Activated CD4-positive, CD25-positive, alpha-beta regulatory T cell treated with anti-CD3 and anti-CD28 coated beads, Interleukin-2, amount 50 U/mL, for 72 hours (primary cell): Measurements from ENCODE around the gene CKLF.
"Not testable (repeated sequence)": the region's sequence is repeated elsewhere in the genome, so short reads cannot be mapped to it uniquely, and the experiment has no call there.

ENCODE experiments used
- DNase-seq: peaks from one replicate; pipeline ENCODE4 v3.0.0; 2021

CKLF gene

GRCh38 chr16:66572356-66572755, 20.0 kb downstream of the CKLF start:
- DNase-seq = no peak

DNA sequence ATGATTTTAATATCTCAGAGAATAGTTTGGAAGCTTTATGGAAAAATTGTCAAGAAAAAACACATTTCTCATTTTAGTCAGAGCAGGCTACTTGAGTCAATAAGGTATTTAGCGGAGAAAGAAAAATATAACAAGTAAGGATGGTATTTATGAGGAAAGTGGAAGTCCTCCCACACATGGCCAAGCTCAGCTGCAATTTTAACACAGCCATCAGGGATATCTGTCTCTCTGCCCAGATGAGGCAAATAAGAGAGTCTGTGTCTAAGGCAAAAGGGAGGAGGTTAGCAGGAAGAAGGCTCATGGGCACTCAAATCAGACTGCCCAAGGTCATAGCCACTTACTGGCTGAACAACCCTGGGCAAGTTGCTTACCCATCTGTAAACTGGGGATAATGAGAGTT, 21.7 kb downstream of the CKLF start:
- no peak for DNase-seq

DNA sequence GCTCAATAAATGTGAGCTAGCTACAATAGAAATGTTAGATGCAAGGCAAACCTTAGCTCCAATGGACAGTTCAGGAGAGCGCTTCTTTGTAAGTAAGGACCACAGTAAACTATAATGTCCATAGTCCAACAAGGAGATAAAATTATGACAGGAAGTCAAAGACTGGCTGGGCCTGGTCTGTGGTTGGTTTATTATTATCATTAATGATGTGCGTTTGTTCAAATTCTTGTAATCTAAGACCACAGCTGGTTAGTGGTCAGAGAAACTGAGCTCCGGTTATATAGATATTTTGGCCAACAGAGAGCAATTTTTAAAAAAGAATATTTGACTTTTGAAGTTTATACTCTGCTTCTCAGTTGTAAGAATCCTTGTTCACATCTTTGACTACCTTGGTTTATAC, 22.2 kb downstream of the CKLF start:
- DNase-seq = no peak

GRCh38 chr16:66575060-66575459, 22.7 kb downstream of the CKLF start:
- no peak for DNase-seq

- DNase-seq = no peak
Observed at GRCh38 chr16:66576296-66576695, 23.9 kb downstream of the CKLF start.

DNA sequence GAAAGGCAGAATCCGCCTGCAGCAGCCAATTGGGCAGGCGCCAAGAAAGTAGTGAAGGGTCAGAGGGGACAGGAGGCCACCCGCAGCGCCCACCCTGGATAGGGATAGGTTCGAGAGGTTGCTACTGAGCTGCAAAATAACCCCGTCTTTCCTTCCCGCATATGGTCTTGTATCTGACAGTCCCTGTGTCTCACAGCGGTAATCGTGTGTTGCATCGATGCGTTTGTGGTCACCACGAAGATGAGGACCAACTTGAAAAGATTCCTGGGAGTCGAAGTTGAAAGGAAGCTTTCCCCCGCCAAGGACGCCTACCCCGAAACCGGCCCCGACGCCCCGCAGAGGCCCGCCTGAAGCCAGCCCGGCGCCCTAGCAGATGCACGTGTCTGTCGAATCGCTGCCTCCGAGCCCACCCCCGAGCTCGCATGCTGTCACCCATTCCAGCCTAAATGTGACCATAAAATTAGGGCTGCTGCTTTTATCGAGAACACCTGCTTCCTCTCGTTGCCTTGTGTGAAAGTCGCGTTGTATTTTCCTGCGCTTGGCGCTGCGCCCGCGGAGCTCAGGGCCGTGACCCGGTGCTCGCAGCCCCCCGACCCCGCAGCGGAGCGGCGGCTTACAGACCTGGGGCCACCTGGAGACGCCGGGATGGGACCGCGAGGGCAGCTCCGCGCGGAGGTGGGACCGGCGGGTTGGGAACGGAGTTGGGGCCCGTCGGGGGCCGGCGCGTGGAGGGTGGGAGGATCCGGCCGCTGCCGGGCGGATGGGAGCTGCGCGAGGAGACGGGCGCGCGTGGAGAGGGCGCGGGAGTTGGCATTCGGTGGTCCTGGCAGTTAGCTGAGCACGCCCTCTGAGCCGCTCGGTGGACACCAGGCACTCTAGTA, 26.5 kb downstream of the CKLF start, which contains the start of gene CMTM2:
CMTM2 (plus strand) TSS at position 813 of the 881 bp plus-strand sequence. CDS start 145 bp downstream, outside the sequence.
- no peak for DNase-seq

- no peak for DNase-seq
Observed at GRCh38 chr16:66580605-66581209, 28.3 kb downstream of the CKLF start.

GRCh38 chr16:66581246-66581952, 29.0 kb downstream of the CKLF start:
- no peak for DNase-seq

DNA sequence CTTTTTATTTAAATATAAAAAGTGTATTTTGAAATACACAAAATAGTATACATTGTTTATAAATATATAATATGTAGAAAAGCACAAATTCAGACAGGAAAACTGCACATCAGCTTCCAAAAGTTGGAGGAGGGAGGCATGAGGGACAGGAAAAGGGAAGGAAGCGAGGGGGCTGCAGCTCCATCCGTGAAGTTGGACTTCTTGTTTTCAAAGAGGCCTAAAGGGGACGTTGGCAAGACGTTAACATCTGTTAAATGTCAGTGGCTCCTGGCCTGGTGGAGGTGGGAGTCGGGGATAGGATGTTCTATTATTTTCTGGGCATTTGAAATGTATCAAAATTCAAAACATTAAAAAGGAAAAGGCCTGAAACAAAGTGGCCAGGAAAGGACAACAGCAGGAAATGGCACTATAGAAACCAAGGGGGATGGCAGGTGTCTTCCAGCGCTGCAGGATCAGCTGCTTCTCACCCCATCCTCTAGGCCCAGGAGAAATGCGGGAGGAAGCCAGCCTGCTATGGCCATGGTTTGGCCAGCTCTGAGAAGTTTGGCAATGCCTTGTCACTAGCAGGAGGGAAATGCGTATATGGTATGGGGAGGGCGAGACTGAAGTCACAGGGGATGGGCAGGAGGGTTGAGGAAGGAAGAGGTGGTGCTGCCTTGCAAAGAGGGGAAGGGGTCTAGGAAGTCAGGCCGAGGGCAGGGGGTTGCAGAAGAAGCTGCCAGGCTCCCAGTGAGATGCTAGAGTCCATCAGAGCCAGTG, 33.3 kb downstream of the CKLF start:
- no peak for DNase-seq

GRCh38 chr16:66587881-66588600, 35.7 kb downstream of the CKLF start:
- DNase-seq = no peak

DNA sequence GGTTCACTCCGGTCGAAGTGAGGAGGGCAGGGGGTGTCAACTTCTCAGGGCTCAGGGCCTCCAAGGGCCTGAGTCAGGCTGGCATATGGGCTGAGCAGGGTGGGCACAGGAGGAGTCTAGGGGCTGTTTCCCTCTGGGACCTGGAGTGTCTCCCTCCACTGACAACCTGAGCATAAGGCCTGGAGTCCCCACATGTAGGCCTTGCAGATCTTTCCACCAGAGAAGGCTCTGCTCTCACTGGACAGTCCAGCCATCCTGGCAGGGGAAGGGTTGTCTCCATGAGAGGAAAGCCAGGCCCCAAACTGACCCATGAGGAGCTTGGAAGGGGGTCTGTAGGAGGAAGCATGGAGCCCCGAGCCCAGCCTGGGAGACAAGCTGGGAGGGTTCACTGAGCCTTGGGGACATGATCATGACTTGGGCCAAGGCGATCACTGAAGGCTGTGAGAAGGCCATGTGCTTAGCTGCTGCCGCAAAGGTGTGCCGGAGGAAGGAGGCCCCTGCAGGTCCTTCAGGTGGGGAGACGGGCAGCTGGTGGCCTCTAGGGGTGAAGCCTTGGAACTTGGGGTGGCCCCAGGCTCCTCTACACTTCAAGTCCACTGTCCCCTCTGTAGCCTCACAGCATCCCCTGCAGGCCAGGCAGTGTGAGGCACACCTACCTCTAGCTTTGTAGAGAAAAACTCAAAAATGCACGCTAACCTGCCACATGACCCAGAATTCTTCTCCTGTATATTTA, 36.8 kb downstream of the CKLF start:
- no peak for DNase-seq

- DNase-seq = no peak
Observed at GRCh38 chr16:66590322-66590721, 37.9 kb downstream of the CKLF start.

GRCh38 chr16:66591018-66591417, 38.6 kb downstream of the CKLF start:
- no peak for DNase-seq

DNA sequence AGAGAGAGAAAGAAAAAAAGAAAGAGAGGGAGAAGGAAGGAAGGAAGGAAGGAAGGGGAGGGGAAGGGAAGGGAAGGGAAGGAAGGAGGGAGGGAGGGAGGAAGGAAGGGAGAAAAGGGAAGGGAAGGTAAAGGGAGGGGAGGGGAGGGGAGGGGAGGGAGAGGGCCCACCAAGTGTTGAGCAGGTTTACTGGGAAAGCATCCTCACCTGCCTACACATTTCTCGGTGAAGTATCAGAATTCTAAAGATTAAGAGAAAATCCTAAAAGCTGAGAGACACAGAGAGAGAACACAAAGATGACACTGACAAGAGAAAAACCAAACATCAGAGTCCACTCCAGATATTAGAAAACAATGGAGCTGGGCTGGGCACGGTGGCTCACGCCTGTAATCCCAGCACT, 39.9 kb downstream of the CKLF start:
- DNase-seq = no peak

DNA sequence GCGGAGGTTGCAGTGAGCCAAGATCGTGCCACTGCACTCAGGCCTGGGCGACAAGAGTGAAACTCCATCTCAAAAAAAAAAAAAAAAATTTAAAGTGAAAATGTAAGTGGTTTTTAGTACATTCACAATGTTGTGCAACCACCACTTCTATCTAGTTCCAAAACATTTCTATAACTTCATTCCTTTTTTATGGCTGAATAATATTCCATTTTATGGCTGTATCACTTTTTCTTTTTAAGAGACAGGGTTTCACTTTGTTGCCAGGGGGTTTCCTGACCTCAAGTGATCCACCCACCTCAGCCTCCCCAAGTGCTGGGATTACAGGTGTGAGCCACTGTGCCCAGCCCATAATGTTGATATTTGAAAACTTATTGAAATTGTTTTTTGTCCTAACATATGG, 40.4 kb downstream of the CKLF start:
- DNase-seq = no peak

- DNase-seq = no peak
Observed at GRCh38 chr16:66594739-66595138, 42.4 kb downstream of the CKLF start.

- not testable (repeated sequence) for DNase-seq
Observed at GRCh38 chr16:66596559-66596958, 44.2 kb downstream of the CKLF start.

- DNase-seq = no peak
Observed at GRCh38 chr16:66596986-66597848, 44.8 kb downstream of the CKLF start.

- DNase-seq = no peak
Observed at GRCh38 chr16:66598111-66598510, 45.7 kb downstream of the CKLF start.

- DNase-seq = no peak
Observed at GRCh38 chr16:66599726-66600125, 47.4 kb downstream of the CKLF start.

- DNase-seq = no peak
Observed at GRCh38 chr16:66600477-66600876, 48.1 kb downstream of the CKLF start.
